ENCODE data around the gene EEF2. TPM values are rescaled to one million over a fixed set of nuclear protein-coding genes. Genes with fewer than 3 reads are reported as not detected.

EEF2 gene
- total and polyA plus RNA-seq, 2 donors (not counting 1 experiment from before 2014, with no cell fraction given) = 1,449 to 3,167 TPM

GRCh38 chr19:3970808-3971598 lies 14.3 kb downstream of the EEF2 start, which contains the start of gene DAPK3:
TSS of gene DAPK3 (minus strand) at chr19:3971099. CDS start at chr19:3969735, 1,364 bp downstream.
- Histone ChIP-seq H3K4me2 (replicated peaks; ENCODE audit: low read depth, low read length, poor library complexity, severe bottlenecking) (peak within 1 kb of the TSS; percentile 99), H3K36me3 (replicated peaks in 1 of 2; ENCODE audit: control extremely low read depth in 1 of 2, control insufficient read depth in 1 of 2, extremely low read depth in 1 of 2, insufficient read depth in 2 of 2, low read length in 1 of 2) (peaks cover 2 to 23% of the 10 kb centered on the region in 2 experiments), H2AFZ (ENCODE audit: insufficient read depth, low read depth, low read length, poor library complexity, severe bottlenecking) (peak within 1 kb of the TSS; percentile 90), H4K20me1 (ENCODE audit: control insufficient read depth, insufficient read depth, low read length, poor library complexity, severe bottlenecking) (peaks cover 49% of the 10 kb centered on the region), H3K9ac (ENCODE audit: low read length) (peak within 1 kb of the TSS; percentile 96), H3K9me3 (ENCODE audit: control extremely low read depth in 1 of 3, control insufficient read depth in 2 of 3, insufficient read depth in 1 of 3, low read length in 2 of 3) (no peaks in the 10 kb centered on the region), H3K4me1 (ENCODE audit: control insufficient read depth in 2 of 2, insufficient read depth in 2 of 2, low read length in 2 of 2) (peaks cover 14 to 18% of the 10 kb centered on the region in 2 donors), H3K27ac (ENCODE audit: low read length in 2 of 2) (peak within 1 kb of the TSS; percentile 63 to 85), H3K27me3 (replicated peaks in 1 of 4; ENCODE audit: control extremely low read depth in 1 of 4, control insufficient read depth in 3 of 4, insufficient read depth in 4 of 4, low read length in 3 of 4) (no peaks in the 10 kb centered on the region), H3K79me2 (ENCODE audit: control insufficient read depth, insufficient read depth, low read length) (peaks cover 39% of the 10 kb centered on the region), H3K4me3 (ENCODE audit: control extremely low read depth in 1 of 5, extremely low read depth in 1 of 5, insufficient read depth in 1 of 5, low read depth in 2 of 5, low read length in 4 of 5) (peak within 1 kb of the TSS; percentile 41 to 93 (median 80))
- DNase-seq (peak; percentile 93), ATAC-seq (ENCODE audit: low read depth) (peak; percentile 97)
- Mint-ChIP-seq H3K4me3 (peak within 1 kb of the TSS; percentile 94), H3K4me1 (peaks cover 25% of the 10 kb centered on the region), H3K27ac (peak within 1 kb of the TSS; percentile 91), H3K27me3 (no peaks in the 10 kb centered on the region), H3K9me3 (ENCODE audit: insufficient read depth) (no peaks in the 10 kb centered on the region)
- POLR2A ChIA-PET = interaction anchor here (0.5 to 2.2 kb wide), 9 partner anchors 14 to 252 kb away, joined by 3 to 20 read pairs (median 4); partner anchors contain the start of genes EEF2 and MRPL54
- TF ChIP-seq CTCF (IDR thresholded peaks at IDR 0.05) = no peak
- WGBS (ENCODE audit: insufficient coverage) = under 1% methylated on average over 70 of the region's 73 CpGs
- intact Hi-C loops (cut with micrococcal nuclease) = loop anchor here (2.0 kb wide), 2 partner anchors 14 to 212 kb away; partner anchors contain the start of genes ANKRD24, EEF2 and SIRT6
- CTCF ChIA-PET = interaction anchor here (0.6 to 2.0 kb wide), 8 partner anchors 11 to 211 kb away, joined by 3 to 10 read pairs (median 5); partner anchors contain the start of gene EEF2

GRCh38 chr19:3970313-3970807 lies 14.9 kb downstream of the EEF2 start:
- H3K9me3 Mint-ChIP-seq (ENCODE audit: insufficient read depth) = no peaks in the 10 kb centered on the region
- no peaks in the 10 kb centered on the region for H3K27me3 ChIP-seq (replicated peaks in 1 of 4; ENCODE audit: control extremely low read depth in 1 of 4, control insufficient read depth in 3 of 4, insufficient read depth in 4 of 4, low read length in 3 of 4)
- peaks cover 42% of the 10 kb centered on the region for H3K79me2 ChIP-seq (ENCODE audit: control insufficient read depth, insufficient read depth, low read length)
- peak overlapping the region; percentile 99 for H3K4me2 ChIP-seq (replicated peaks; ENCODE audit: low read depth, low read length, poor library complexity, severe bottlenecking)
- H3K4me3 ChIP-seq (ENCODE audit: control extremely low read depth in 1 of 5, extremely low read depth in 1 of 5, insufficient read depth in 1 of 5, low read depth in 2 of 5, low read length in 4 of 5) = peak overlapping the region; percentile 41 to 93 (median 80)
- H3K27ac ChIP-seq (ENCODE audit: low read length in 2 of 2) = peak overlapping the region; percentile 48 to 85
- intact Hi-C loops (cut with micrococcal nuclease) = loop anchor here (2.0 kb wide), 2 partner anchors 14 to 212 kb away; partner anchors contain the start of genes ANKRD24, EEF2 and SIRT6
- peak overlapping the region; percentile 96 for H3K9ac ChIP-seq (ENCODE audit: low read length)
- H2AFZ ChIP-seq (ENCODE audit: insufficient read depth, low read depth, low read length, poor library complexity, severe bottlenecking) = peak overlapping the region; percentile 90
- no peaks in the 10 kb centered on the region for H3K9me3 ChIP-seq (ENCODE audit: control extremely low read depth in 1 of 3, control insufficient read depth in 2 of 3, insufficient read depth in 1 of 3, low read length in 2 of 3)
- peaks cover 25% of the 10 kb centered on the region for H3K4me1 Mint-ChIP-seq
- peak overlapping the region; percentile 94 for H3K4me3 Mint-ChIP-seq
- peaks cover 49% of the 10 kb centered on the region for H4K20me1 ChIP-seq (ENCODE audit: control insufficient read depth, insufficient read depth, low read length, poor library complexity, severe bottlenecking)
- H3K27me3 Mint-ChIP-seq = no peaks in the 10 kb centered on the region
- H3K4me1 ChIP-seq (ENCODE audit: control insufficient read depth in 2 of 2, insufficient read depth in 2 of 2, low read length in 2 of 2) = peaks cover 14 to 18% of the 10 kb centered on the region in 2 donors
- no peak for TF ChIP-seq EZH2 (IDR thresholded peaks at IDR 0.05; ENCODE audit: borderline replicate concordance, insufficient read depth, low read depth, low read length, poor library complexity, severe bottlenecking)
- TF ChIP-seq CTCF (IDR thresholded peaks at IDR 0.05) = no peak
- 6% methylated on average over 20 of the region's 22 CpGs for WGBS (ENCODE audit: insufficient coverage)
- H3K36me3 ChIP-seq (replicated peaks in 1 of 2; ENCODE audit: control extremely low read depth in 1 of 2, control insufficient read depth in 1 of 2, extremely low read depth in 1 of 2, insufficient read depth in 2 of 2, low read length in 1 of 2) = peaks cover 2 to 17% of the 10 kb centered on the region in 2 experiments
- peak overlapping the region; percentile 77 for H3K27ac Mint-ChIP-seq
- CTCF ChIA-PET = interaction anchor here (0.6 to 2.0 kb wide), 5 partner anchors 14 to 210 kb away, joined by 3 to 10 read pairs (median 10); partner anchors contain the start of gene EEF2
- ATAC-seq (ENCODE audit: low read depth) (no peak), DNase-seq (no peak)
- POLR2A ChIA-PET = interaction anchor here (0.5 to 2.2 kb wide), 8 partner anchors 15 to 253 kb away, joined by 3 to 20 read pairs (median 4); partner anchors contain the start of genes EEF2 and MRPL54
